Measurements from ENCODE around the gene KIAA0753. TPM values are rescaled to one million over a fixed set of nuclear protein-coding genes. Genes with fewer than 3 reads are reported as not detected.

KIAA0753 gene
- total RNA-seq, 1 donor from 2014 or later, result 24.7 TPM

DNA sequence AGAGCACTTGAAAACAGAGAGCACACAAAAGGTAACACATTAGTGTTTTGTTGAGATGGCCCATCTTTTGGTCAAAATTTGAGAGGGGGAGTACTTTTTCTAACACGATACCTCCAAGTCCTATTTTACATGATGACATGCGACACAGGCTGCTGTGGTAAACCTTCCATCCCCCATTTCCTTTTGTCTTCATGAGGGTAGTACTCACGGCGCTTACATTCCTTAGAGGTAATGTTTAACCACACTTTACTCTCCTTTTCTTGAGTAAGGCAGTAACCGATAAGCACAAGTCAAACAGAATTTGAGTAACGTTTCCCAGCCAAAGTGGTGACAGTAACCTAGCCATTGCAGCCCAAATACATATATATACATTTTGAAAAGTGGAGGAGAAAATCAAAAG is 48.3 kb downstream of the KIAA0753 start:
- no peaks in the 10 kb centered on the region for H3K4me1 Mint-ChIP-seq
- POLR2A ChIA-PET, result no interaction called here
- CTCF ChIA-PET, result no interaction called here
- H3K27me3 Mint-ChIP-seq, result no peaks in the 10 kb centered on the region
- TF ChIP-seq CTCF (IDR thresholded peaks at IDR 0.05), result no peak
- H3K36me3 Mint-ChIP-seq (ENCODE audit: low read depth), result peaks cover 86% of the 10 kb centered on the region
- H3K4me3 Mint-ChIP-seq, result no peak overlapping the region
- H3K27ac Mint-ChIP-seq, result no peak overlapping the region
- DNase-seq, result no peak
- no peaks in the 10 kb centered on the region for H3K9me3 Mint-ChIP-seq
- intact Hi-C loops (cut with micrococcal nuclease), result no loop called here
- no peak for ATAC-seq (ENCODE audit: low read depth)

GRCh38 chr17:6591599-6592158 is 48.8 kb downstream of the KIAA0753 start:
- DNase-seq (no peak), ATAC-seq (ENCODE audit: low read depth) (no peak)
- intact Hi-C loops (cut with micrococcal nuclease), result no loop called here
- H3K27ac Mint-ChIP-seq, result no peak overlapping the region
- no peaks in the 10 kb centered on the region for H3K9me3 Mint-ChIP-seq
- no peaks in the 10 kb centered on the region for H3K27me3 Mint-ChIP-seq
- no peak for TF ChIP-seq CTCF (IDR thresholded peaks at IDR 0.05)
- POLR2A ChIA-PET, result no interaction called here
- H3K4me1 Mint-ChIP-seq, result no peaks in the 10 kb centered on the region
- CTCF ChIA-PET, result no interaction called here
- peaks cover 84% of the 10 kb centered on the region for H3K36me3 Mint-ChIP-seq (ENCODE audit: low read depth)
- no peak overlapping the region for H3K4me3 Mint-ChIP-seq

GRCh38 chr17:6589266-6589946 is 51.1 kb downstream of the KIAA0753 start:
- Mint-ChIP-seq H3K4me3 (no peak overlapping the region), H3K36me3 (ENCODE audit: low read depth) (peaks cover 86% of the 10 kb centered on the region), H3K27me3 (no peaks in the 10 kb centered on the region), H3K27ac (no peak overlapping the region), H3K9me3 (peaks cover 5% of the 10 kb centered on the region), H3K4me1 (no peaks in the 10 kb centered on the region)
- TF ChIP-seq CTCF (IDR thresholded peaks at IDR 0.05), result no peak
- DNase-seq (no peak), ATAC-seq (ENCODE audit: low read depth) (no peak)
- intact Hi-C loops (cut with micrococcal nuclease), result no loop called here
- ChIA-PET CTCF (no interaction called here), POLR2A (no interaction called here)

GRCh38 chr17:6588165-6588564 is 52.3 kb downstream of the KIAA0753 start:
- no peak overlapping the region for H3K4me3 Mint-ChIP-seq
- intact Hi-C loops (cut with micrococcal nuclease), result no loop called here
- H3K9me3 Mint-ChIP-seq, result peaks cover 5% of the 10 kb centered on the region
- POLR2A ChIA-PET, result no interaction called here
- H3K27ac Mint-ChIP-seq, result no peak overlapping the region
- ATAC-seq (ENCODE audit: low read depth) (no peak), DNase-seq (no peak)
- CTCF ChIA-PET, result no interaction called here
- TF ChIP-seq CTCF (IDR thresholded peaks at IDR 0.05), result no peak
- H3K4me1 Mint-ChIP-seq, result no peaks in the 10 kb centered on the region
- H3K36me3 Mint-ChIP-seq (ENCODE audit: low read depth), result peaks cover 90% of the 10 kb centered on the region
- no peaks in the 10 kb centered on the region for H3K27me3 Mint-ChIP-seq

GRCh38 chr17:6587310-6587709 is 53.2 kb downstream of the KIAA0753 start:
- TF ChIP-seq CTCF (IDR thresholded peaks at IDR 0.05), result no peak
- no peak for ATAC-seq (ENCODE audit: low read depth)
- no peak overlapping the region for H3K27ac Mint-ChIP-seq
- no peak overlapping the region for H3K4me3 Mint-ChIP-seq
- DNase-seq, result no peak
- peaks cover 92% of the 10 kb centered on the region for H3K36me3 Mint-ChIP-seq (ENCODE audit: low read depth)
- H3K27me3 Mint-ChIP-seq, result no peaks in the 10 kb centered on the region
- CTCF ChIA-PET, result no interaction called here
- H3K4me1 Mint-ChIP-seq, result no peaks in the 10 kb centered on the region
- POLR2A ChIA-PET, result no interaction called here
- peaks cover 5% of the 10 kb centered on the region for H3K9me3 Mint-ChIP-seq
- intact Hi-C loops (cut with micrococcal nuclease), result no loop called here

All from activated B cell treated with CpG ODN at 0.5 μM for 24 hours (primary cell).